ENCODE data around the gene AHNAK. TPM values are rescaled to one million over a fixed set of nuclear protein-coding genes. Genes with fewer than 3 reads are reported as not detected.
"Not testable (repeated sequence)": the region's sequence is repeated elsewhere in the genome, so short reads cannot be mapped to it uniquely, and the experiment has no call there.

AHNAK gene
- total RNA-seq, 3 donors from 2014 or later = 473 to 1,283 (median 535) TPM

GRCh38 chr11:62390722-62391121 is 155.9 kb downstream of the AHNAK start:
- intact Hi-C loops (cut with DNase I, micrococcal nuclease) = loop anchor here (10.0 kb wide), 2 partner anchors 154 to 304 kb away; partner anchors contain the start of gene AHNAK (in 1 of the 2)

GRCh38 chr11:62390237-62390636 is 156.4 kb downstream of the AHNAK start:
- DNase-seq (peak in 1 of 3 donors; percentile 19), ATAC-seq (no peak)
- no peaks in the 10 kb centered on the region for H3K9me3 ChIP-seq
- no peak for TF ChIP-seq CTCF (IDR thresholded peaks at IDR 0.05)
- no peak overlapping the region for H3K4me3 ChIP-seq
- peaks cover 6% of the 10 kb centered on the region for H3K4me1 ChIP-seq (ENCODE audit: low read depth)
- H3K36me3 ChIP-seq (ENCODE audit: low read depth) = no peaks in the 10 kb centered on the region
- intact Hi-C loops (cut with DNase I, micrococcal nuclease) = loop anchor here (10.0 kb wide), 2 partner anchors 155 to 305 kb away; partner anchors contain the start of gene AHNAK (in 1 of the 2)

More at GRCh38 chr11:62390722-62391121, 155.9 kb downstream of the AHNAK start:
- H3K4me1 ChIP-seq (ENCODE audit: low read depth) = peaks cover 8% of the 10 kb centered on the region
- no peak for TF ChIP-seq CTCF (IDR thresholded peaks at IDR 0.05)
- H3K36me3 ChIP-seq (ENCODE audit: low read depth) = no peaks in the 10 kb centered on the region
- no peaks in the 10 kb centered on the region for H3K9me3 ChIP-seq
- no peak overlapping the region for H3K4me3 ChIP-seq
- DNase-seq (no peak), ATAC-seq (no peak)

- intact Hi-C loops (cut with DNase I, micrococcal nuclease) = no loop called here
- H3K4me1 ChIP-seq (ENCODE audit: low read depth) = no peaks in the 10 kb centered on the region
- no peak for TF ChIP-seq CTCF (IDR thresholded peaks at IDR 0.05)
- no peak overlapping the region for H3K4me3 ChIP-seq
- DNase-seq = peak in 1 of 3 donors; percentile 29
- H3K36me3 ChIP-seq (ENCODE audit: low read depth) = no peaks in the 10 kb centered on the region
- ATAC-seq = no peak
- no peaks in the 10 kb centered on the region for H3K9me3 ChIP-seq
Measured at GRCh38 chr11:62388999-62389398, 157.6 kb downstream of the AHNAK start.

- ATAC-seq = no peak
- H3K9me3 ChIP-seq = no peaks in the 10 kb centered on the region
- no peak for DNase-seq
- no peaks in the 10 kb centered on the region for H3K4me1 ChIP-seq (ENCODE audit: low read depth)
- TF ChIP-seq CTCF (IDR thresholded peaks at IDR 0.05) = no peak
- no peaks in the 10 kb centered on the region for H3K36me3 ChIP-seq (ENCODE audit: low read depth)
- no peak overlapping the region for H3K4me3 ChIP-seq
- intact Hi-C loops (cut with DNase I, micrococcal nuclease) = no loop called here
Measured at GRCh38 chr11:62387381-62387780, 159.2 kb downstream of the AHNAK start.

GRCh38 chr11:62386083-62386482 is 160.5 kb downstream of the AHNAK start:
- peak; percentile 27 for ATAC-seq
- H3K4me3 ChIP-seq; intact Hi-C loops (cut with DNase I, micrococcal nuclease); DNase-seq; H3K36me3 ChIP-seq (ENCODE audit: low read depth); H3K9me3 ChIP-seq; H3K4me1 ChIP-seq (ENCODE audit: low read depth): not testable (repeated sequence)

GRCh38 chr11:62383822-62384221 is 162.8 kb downstream of the AHNAK start:
- Histone ChIP-seq H3K9me3 (no peaks in the 10 kb centered on the region), H3K4me3 (no peak overlapping the region), H3K4me1 (ENCODE audit: low read depth) (peaks cover 6% of the 10 kb centered on the region), H3K36me3 (ENCODE audit: low read depth) (no peaks in the 10 kb centered on the region)
- no peak for TF ChIP-seq CTCF (IDR thresholded peaks at IDR 0.05)
- DNase-seq (no peak), ATAC-seq (no peak)
- intact Hi-C loops (cut with DNase I, micrococcal nuclease) = no loop called here

Small RNA genes lying within 50 kb of the gene (microRNA-seq; reads per million reads assigned to microRNA genes)
- gene MIR6747 = not detected

Other genes starting within 250 kb of the AHNAK start
- not detected for gene SCGB1D4, start 247.7 kb downstream of the AHNAK start, total RNA-seq
- 10 to 100 TPM; 12.2 to 66.7 (median 13.9) TPM for gene ASRGL1, start 209.4 kb downstream of the AHNAK start, total RNA-seq
- gene SCGB1A1, start 127.8 kb downstream of the AHNAK start, total RNA-seq = not detected
- 1,000 to 10,000 TPM; 1,059 to 1,365 (median 1,164) TPM for gene EEF1G, start 27.1 kb upstream of the AHNAK start, total RNA-seq
- 10 to 100 TPM; 11.9 to 19.8 (median 13.3) TPM for gene TUT1, start 44.7 kb upstream of the AHNAK start, total RNA-seq
- 10 to 100 TPM; 70.7 to 92.1 (median 89.6) TPM for gene MTA2, start 55.1 kb upstream of the AHNAK start, total RNA-seq
- 10 to 100 TPM; 54.6 to 57.7 (median 57.7) TPM for gene EML3, start 66.0 kb upstream of the AHNAK start, total RNA-seq
- 10 to 100 TPM in 1 of 3 donors, 1 to 10 TPM in 2; 2.7 to 11.9 (median 3.8) TPM for gene ROM1, start 66.5 kb upstream of the AHNAK start, total RNA-seq
- gene B3GAT3, start 75.2 kb upstream of the AHNAK start, total RNA-seq = 10 to 100 TPM; 27.3 to 34.2 (median 29.1) TPM
- 100 to 1,000 TPM; 202 to 232 (median 223) TPM for gene GANAB, start 99.8 kb upstream of the AHNAK start, total RNA-seq
- gene INTS5, start 106.5 kb upstream of the AHNAK start, total RNA-seq = 10 to 100 TPM; 15.4 to 17.6 (median 16.7) TPM
- gene C11orf98, start 118.4 kb upstream of the AHNAK start, total RNA-seq = 10 to 100 TPM; 39.7 to 54.2 (median 53.1) TPM
- gene CSKMT, start 118.5 kb upstream of the AHNAK start, total RNA-seq = 10 to 100 TPM; 11.6 to 18.6 (median 13.3) TPM
- 10 to 100 TPM in 2 of 3 donors, 1 to 10 TPM in 1; 9.0 to 12.1 (median 10.8) TPM for gene UQCC3, start 124.9 kb upstream of the AHNAK start, total RNA-seq
- gene LBHD1, start 125.5 kb upstream of the AHNAK start, total RNA-seq = 10 to 100 TPM in 2 of 3 donors, 1 to 10 TPM in 1; 7.4 to 10.6 (median 10.6) TPM
- gene UBXN1, start 132.3 kb upstream of the AHNAK start, total RNA-seq = 100 to 1,000 TPM in 1 of 3 donors, 10 to 100 TPM in 2; 79.2 to 138 (median 87.3) TPM
- gene LRRN4CL, start 142.7 kb upstream of the AHNAK start, total RNA-seq = 10 to 100 TPM in 1 of 3 donors, 1 to 10 TPM in 2; 1.2 to 11.5 (median 5.6) TPM
- 10 to 100 TPM; 59.0 to 63.4 (median 61.0) TPM for gene BSCL2, start 160.6 kb upstream of the AHNAK start, total RNA-seq
- gene GNG3, start 160.9 kb upstream of the AHNAK start, total RNA-seq = 1 to 10 TPM in 1 of 3 donors, under 1 TPM in 2; 0.35 to 5.2 (median 0.92) TPM
- gene HNRNPUL2, start 180.7 kb upstream of the AHNAK start, total RNA-seq = 10 to 100 TPM; 53.0 to 70.3 (median 58.6) TPM
- gene TTC9C, start 181.7 kb upstream of the AHNAK start, total RNA-seq = 10 to 100 TPM; 27.7 to 31.8 (median 29.3) TPM
- gene ZBTB3, start 207.4 kb upstream of the AHNAK start, total RNA-seq = 10 to 100 TPM; 10.9 to 15.6 (median 13.0) TPM
- gene POLR2G, start 214.8 kb upstream of the AHNAK start, total RNA-seq = 10 to 100 TPM; 39.4 to 49.6 (median 41.5) TPM
- 10 to 100 TPM; 17.0 to 23.5 (median 17.1) TPM for gene TAF6L, start 224.6 kb upstream of the AHNAK start, total RNA-seq
- 10 to 100 TPM; 39.8 to 62.2 (median 54.0) TPM for gene TMEM179B, start 240.6 kb upstream of the AHNAK start, total RNA-seq
- 10 to 100 TPM; 12.8 to 16.6 (median 14.8) TPM for gene TMEM223, start 245.2 kb upstream of the AHNAK start, total RNA-seq

Measured in mucosa of descending colon (tissue), 3 donors.